ENCODE results near the gene TSEN34. TPM values are rescaled to one million over a fixed set of nuclear protein-coding genes. Genes with fewer than 3 reads are reported as not detected.
"Not testable (repeated sequence)": the region's sequence is repeated elsewhere in the genome, so short reads cannot be mapped to it uniquely, and the experiment has no call there.

Gene TSEN34
- total RNA-seq, 1 donor from 2014 or later: 47.9 TPM

GRCh38 chr19:54211235-54211634 lies 20.1 kb downstream of the TSEN34 start:
- no peak for DNase-seq (ENCODE audit: low read depth)
- FAIRE-seq: no peak
- TF ChIP-seq CTCF (IDR thresholded peaks at IDR 0.05; ENCODE audit: insufficient read depth, low read length, severe bottlenecking): no peak
- Histone ChIP-seq H3K4me3 (ENCODE audit: low read depth, low read length) (no peak overlapping the region), H3K27me3 (ENCODE audit: control insufficient read depth, insufficient read depth, low read length) (no peaks in the 10 kb centered on the region), H3K36me3 (ENCODE audit: control insufficient read depth, insufficient read depth, low read length) (peaks cover 14% of the 10 kb centered on the region)

DNA sequence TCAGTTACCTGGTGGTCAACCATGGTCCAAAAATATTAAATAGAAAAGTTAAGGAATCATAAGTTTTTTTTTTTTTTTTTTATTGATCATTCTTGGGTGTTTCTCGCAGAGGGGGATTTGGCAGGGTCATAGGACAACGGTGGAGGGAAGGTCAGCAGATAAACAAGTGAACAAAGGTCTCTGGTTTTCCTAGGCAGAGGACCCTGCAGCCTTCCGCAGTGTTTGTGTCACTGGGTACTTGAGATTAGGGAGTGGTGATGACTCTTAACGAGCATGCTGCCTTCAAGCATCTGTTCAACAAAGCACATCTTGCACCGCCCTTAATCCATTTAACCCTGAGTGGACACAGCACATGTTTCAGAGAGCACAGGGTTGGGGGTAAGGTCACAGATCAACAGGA lies 23.1 kb downstream of the TSEN34 start:
- H3K4me3 ChIP-seq (ENCODE audit: low read depth, low read length); DNase-seq (ENCODE audit: low read depth); H3K27me3 ChIP-seq (ENCODE audit: control insufficient read depth, insufficient read depth, low read length); FAIRE-seq; H3K36me3 ChIP-seq (ENCODE audit: control insufficient read depth, insufficient read depth, low read length): not testable (repeated sequence)

DNA sequence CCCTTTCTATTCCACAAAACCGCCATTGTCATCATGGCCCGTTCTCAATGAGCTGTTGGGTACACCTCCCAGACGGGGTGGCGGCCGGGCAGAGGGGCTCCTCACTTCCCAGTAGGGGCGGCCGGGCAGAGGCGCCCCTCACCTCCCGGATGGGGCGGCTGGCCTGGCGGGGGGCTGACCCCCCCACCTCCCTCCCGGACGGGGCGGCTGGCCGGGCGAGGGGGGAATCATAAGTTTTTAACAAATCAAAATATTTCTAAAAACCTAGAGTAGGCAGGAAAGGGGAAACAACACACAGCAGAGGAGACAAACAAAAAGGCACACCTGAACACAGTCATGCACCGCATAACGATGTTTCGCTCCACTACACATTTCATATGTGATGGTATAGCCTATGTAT lies 23.6 kb downstream of the TSEN34 start:
- H3K36me3 ChIP-seq (ENCODE audit: control insufficient read depth, insufficient read depth, low read length); H3K27me3 ChIP-seq (ENCODE audit: control insufficient read depth, insufficient read depth, low read length); H3K4me3 ChIP-seq (ENCODE audit: low read depth, low read length); DNase-seq (ENCODE audit: low read depth); FAIRE-seq: not testable (repeated sequence)

DNA sequence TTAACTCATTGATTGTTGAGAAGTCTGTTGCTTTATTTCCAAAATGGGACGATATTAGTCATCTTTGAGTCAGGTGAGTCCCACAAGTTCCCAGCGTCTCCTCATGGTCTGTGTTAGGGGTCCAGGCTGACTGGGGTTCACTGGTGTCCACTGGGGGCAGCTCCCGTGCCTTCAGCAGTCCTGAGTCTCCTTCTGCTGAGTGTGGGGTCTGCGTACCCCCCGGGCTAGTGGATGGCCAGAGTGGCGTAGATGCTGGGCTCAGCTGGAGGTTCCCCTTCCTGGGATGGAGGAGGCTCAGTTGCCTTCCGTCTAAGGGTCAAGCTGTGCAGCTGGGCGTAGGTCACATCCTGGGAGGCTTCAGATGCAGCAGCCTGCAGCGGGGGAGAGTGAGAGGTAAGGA lies 25.8 kb downstream of the TSEN34 start:
- no peaks in the 10 kb centered on the region for H3K36me3 ChIP-seq (ENCODE audit: control insufficient read depth, insufficient read depth, low read length)
- no peak for FAIRE-seq

GRCh38 chr19:54217517-54218247 lies 26.6 kb downstream of the TSEN34 start:
- not testable (repeated sequence) for H3K36me3 ChIP-seq (ENCODE audit: control insufficient read depth, insufficient read depth, low read length); FAIRE-seq; DNase-seq (ENCODE audit: low read depth); H3K4me3 ChIP-seq (ENCODE audit: low read depth, low read length); H3K27me3 ChIP-seq (ENCODE audit: control insufficient read depth, insufficient read depth, low read length)

More for the DNA sequence above, 25.8 kb downstream of the TSEN34 start:
- DNase-seq (ENCODE audit: low read depth): no peak
- TF ChIP-seq CTCF (IDR thresholded peaks at IDR 0.05; ENCODE audit: insufficient read depth, low read length, severe bottlenecking): no peak
- H3K27me3 ChIP-seq (ENCODE audit: control insufficient read depth, insufficient read depth, low read length): no peaks in the 10 kb centered on the region
- H3K4me3 ChIP-seq (ENCODE audit: low read depth, low read length): no peak overlapping the region

DNA sequence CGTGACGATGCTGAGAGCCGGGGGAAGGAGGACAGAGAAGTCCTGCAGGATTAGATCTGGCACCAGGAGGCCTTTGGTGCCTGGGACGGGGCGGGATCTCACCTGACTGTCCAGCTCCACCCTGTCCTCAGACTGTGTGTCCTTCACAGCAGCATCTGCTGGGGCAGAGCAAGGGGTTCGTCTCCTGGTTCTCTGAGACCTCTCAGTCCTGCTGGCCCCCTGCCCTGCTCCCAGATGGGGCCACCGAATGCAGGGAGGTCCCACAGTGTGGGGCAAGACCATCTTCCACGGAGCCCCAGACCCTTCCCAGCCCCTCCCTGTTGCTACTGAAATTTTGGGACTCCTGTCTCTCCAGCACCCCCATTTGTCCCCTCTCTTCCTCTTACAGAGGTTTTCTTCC lies 27.2 kb downstream of the TSEN34 start:
- TF ChIP-seq CTCF (IDR thresholded peaks at IDR 0.05; ENCODE audit: insufficient read depth, low read length, severe bottlenecking): no peak
- Histone ChIP-seq H3K27me3 (ENCODE audit: control insufficient read depth, insufficient read depth, low read length) (no peaks in the 10 kb centered on the region), H3K36me3 (ENCODE audit: control insufficient read depth, insufficient read depth, low read length) (no peaks in the 10 kb centered on the region), H3K4me3 (ENCODE audit: low read depth, low read length) (no peak overlapping the region)
- no peak for DNase-seq (ENCODE audit: low read depth)
- no peak for FAIRE-seq

GRCh38 chr19:54218960-54219661 lies 28.0 kb downstream of the TSEN34 start:
- TF ChIP-seq CTCF (IDR thresholded peaks at IDR 0.05; ENCODE audit: insufficient read depth, low read length, severe bottlenecking): no peak
- Histone ChIP-seq H3K4me3 (ENCODE audit: low read depth, low read length) (no peak overlapping the region), H3K36me3 (ENCODE audit: control insufficient read depth, insufficient read depth, low read length) (no peaks in the 10 kb centered on the region), H3K27me3 (ENCODE audit: control insufficient read depth, insufficient read depth, low read length) (no peaks in the 10 kb centered on the region)
- DNase-seq (ENCODE audit: low read depth) (no peak), FAIRE-seq (no peak)

DNA sequence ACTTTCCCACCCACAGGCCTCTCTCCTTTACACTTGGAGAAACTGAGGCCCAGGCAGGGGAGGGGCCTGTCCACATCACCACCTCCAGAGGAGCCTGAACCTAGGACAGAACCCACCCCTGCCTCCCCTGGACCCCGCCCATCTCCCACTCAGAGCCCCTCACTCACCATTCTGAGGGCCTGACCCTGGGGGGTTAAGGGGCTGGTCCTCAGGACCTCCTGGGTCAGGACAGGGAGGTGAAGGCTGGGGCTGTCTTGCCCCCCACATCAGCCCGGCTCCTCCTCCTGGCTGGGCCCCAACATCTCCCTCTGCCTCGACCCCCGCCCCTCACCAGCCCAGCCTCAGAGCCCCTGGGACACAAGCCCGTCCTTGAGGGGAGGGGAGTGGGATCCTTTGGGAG lies 28.6 kb downstream of the TSEN34 start:
- H3K36me3 ChIP-seq (ENCODE audit: control insufficient read depth, insufficient read depth, low read length); FAIRE-seq; H3K4me3 ChIP-seq (ENCODE audit: low read depth, low read length); H3K27me3 ChIP-seq (ENCODE audit: control insufficient read depth, insufficient read depth, low read length); DNase-seq (ENCODE audit: low read depth): not testable (repeated sequence)

DNA sequence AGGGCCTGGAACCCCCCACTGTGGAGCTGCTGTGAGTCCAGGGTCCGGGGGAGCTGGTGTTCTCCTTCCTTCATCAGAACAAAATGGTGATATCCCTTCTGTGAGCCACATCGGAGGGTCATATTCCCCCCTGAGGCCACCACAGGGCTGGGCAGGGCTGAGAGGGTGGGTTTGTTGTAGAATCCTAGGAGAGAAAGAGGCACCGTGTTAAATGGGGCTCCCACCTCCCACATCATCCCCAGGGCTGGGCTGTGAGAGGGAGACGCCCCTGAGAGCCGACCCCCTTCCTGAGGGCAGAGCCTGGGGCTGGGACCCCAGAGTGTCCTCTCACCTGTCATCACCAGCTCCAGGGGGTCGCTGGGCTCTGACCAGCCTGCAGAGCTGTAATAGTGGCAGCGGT lies 30.8 kb downstream of the TSEN34 start:
- H3K27me3 ChIP-seq (ENCODE audit: control insufficient read depth, insufficient read depth, low read length); H3K36me3 ChIP-seq (ENCODE audit: control insufficient read depth, insufficient read depth, low read length); DNase-seq (ENCODE audit: low read depth); FAIRE-seq; H3K4me3 ChIP-seq (ENCODE audit: low read depth, low read length): not testable (repeated sequence)

DNA sequence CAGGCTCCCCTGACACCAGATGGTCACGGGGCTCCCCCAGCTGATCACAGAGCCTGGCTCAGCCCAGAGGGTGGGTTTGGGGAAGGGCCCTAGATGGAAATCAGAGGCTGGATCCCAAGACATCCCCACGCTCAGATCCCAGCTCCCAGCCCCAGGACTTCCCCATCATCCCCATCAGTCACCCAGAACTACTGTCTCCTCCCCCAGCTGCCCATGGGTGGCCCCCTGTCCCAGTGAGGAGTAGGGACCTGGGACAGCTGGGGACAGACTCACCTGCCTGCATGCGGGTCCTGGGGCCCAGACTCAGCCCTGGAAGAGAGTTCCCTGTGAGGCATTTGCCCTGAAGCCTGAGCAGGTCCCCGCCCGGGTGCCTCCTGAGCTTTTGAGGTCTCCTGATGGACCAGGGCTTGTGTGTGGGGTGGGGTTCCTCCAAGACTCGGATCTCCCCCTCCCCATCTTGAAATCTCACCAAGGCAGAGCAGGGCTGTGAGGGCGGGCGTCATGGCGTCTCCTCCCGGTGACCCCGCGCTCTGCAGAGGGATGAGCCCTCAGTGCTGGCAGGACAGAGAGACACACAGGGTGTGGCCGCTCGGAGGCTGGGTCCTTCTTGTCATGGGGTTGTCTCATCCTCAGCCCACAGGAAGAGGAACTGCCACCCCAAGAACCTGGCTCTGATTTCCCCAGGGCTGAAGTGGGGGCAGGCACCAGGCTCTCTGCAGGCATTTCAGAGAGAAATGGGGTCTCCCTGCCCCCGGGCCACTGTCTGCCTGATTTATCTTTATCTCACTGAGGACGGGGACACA lies 31.6 kb downstream of the TSEN34 start, which contains the start of gene LILRB3:
Gene LILRB3 (minus strand): TSS at position 534 of the 803 bp plus-strand sequence. CDS start 31 bp downstream, at position 503.
- FAIRE-seq; H3K27me3 ChIP-seq (ENCODE audit: control insufficient read depth, insufficient read depth, low read length); H3K36me3 ChIP-seq (ENCODE audit: control insufficient read depth, insufficient read depth, low read length); DNase-seq (ENCODE audit: low read depth); H3K4me3 ChIP-seq (ENCODE audit: low read depth, low read length): not testable (repeated sequence)
